DMS 273 (cell line): Measurements from ENCODE around the gene PTPRS.

Experiments
- DNase-seq: peaks from one replicate; lab custom pipeline; 2025; ENCODE audit not compliant: unreplicated experiment; lab: John Stamatoyannopoulos, UW

The PTPRS gene

DNA sequence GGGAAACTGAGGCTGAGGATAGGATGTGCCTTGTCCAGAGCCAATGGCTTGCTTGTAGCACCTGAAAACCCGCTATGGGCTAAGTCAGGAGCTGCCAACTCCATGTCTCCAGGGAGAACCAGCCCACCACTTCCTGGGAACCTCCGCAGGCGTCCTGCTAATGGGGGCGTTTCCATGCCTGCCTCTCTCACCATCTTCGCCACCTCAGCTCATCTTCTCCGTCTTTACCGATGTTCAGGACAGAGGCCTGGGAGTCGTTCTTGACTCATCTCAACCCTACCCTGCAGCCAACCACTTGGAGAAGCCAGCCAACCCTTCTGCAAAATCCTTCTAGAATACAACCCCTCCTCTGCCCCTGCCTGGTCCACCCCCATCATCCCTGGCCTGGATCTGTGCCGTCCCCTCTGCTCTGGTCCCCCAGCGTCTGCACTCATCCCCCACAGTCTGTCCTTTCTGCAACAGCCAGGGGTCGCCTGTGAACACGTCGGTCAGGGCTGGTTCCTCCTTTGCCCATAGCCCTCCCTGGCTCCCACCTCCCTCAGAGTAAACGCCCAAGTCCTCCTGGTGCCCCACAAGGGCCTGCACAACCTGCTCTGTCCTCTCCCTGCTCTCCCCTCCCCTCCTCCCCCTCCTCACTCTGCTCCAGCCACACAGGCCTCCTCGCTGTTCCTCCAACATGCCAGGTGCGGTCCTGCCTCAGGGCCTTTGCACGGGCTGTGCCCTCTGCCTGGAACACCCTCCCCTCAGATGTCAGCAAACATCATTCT is 31.0 kb downstream of the PTPRS start:
- peak; percentile 73 for DNase-seq

DNA sequence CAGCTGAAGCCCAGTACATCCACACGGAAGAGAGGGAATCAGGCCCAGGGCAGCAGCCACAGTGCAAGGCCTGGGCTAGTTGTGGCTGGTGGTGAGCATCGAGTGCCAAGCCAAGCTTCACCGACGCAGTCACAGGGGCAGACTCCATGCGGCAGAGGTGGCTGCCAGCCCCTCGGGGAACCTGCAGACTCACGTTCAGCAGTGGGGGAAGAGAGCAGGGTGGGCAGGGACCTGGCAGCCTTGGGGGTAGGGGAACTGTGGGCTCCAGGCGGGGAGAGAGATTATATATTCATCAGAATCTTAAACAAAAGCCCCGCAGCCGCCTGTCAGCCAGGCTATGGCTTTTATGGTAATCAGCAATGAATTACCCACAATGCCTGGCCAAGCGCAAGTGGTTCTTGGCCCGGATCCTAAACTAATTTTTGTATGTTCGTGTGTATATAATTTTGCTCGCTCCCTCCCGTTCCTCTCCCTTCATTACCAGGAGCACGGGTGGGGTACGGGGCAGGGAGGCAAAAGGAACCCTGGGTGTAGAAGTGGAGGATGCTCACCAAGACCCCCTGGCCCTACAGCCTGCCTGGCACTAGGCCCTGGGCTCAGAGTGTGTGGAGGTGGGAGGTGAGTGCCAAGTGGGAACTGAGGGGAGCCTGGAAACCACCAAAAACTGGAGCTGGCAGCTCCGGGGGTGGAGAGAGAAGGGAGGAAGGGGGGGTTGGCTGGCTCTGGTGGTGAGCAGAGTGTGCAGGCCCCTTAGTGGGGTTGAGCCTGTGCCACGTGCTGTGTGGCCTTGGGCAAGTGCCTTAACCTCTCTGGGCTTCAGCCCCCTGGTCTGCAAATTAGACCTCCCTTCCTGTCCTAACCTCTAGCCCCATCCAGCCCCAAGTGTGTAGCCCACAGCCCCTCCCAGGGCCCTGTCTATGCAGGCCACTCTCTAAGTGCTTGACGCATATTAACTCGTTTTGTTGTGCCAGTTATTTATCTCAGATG is 31.9 kb downstream of the PTPRS start:
- DNase-seq = peak; percentile 94

DNA sequence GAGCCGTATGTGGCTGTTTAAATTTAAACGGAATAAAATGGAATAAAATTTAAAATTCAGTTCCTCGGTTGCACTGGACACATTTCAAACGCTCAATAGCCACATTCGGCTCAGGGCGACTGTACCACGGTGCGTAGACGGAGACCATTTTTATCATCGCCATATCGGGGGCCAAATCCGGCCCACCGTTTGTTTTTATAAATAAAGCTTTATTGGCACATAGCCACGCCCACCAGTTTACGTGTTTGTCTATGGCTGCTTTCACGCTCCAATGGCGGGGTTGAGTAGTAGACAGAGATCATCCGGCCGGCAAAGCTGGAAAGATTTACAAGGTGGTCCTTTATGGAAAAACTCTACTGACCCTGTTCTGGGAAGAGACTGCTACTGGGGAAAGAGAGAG is 33.0 kb downstream of the PTPRS start:
- DNase-seq = no peak

DNA sequence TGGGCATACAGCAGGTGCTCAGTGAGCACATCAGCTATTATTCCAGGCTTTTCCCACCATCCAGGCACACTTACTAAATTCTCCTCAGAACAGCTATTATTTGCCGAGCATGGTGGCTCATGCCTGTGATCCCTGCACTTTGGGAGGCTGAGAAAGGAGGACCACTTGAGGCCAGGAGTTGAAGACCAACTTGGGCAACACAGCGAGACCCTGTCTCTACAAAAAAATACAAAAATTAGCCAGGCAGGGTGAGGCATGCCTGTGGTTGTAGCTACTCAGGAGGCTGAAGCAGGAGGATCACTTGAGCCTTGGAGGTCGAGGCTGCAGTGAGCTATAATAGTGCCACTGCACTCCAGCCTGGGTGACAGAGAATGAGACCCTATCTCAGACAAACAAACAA is 35.4 kb downstream of the PTPRS start:
- DNase-seq = no peak

DNA sequence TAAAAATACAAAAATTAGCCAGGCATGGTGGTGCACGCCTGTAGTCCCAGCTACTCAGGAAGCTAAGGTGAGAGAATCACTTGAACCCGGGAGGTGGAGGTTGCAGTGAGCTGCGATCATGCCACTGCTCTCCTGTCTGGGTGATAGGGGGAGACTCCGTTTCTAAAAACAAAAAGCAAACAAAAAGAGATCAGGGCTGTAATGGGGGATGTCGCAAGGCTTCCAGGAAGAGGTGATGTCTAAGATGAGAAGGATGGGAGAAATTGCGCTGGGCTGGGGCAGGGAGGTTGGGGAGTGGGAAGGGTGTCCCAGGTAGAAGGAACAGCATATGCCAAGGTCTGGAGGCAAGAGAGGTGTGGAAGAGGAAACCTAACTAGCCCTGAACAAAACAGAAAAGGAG is 36.1 kb downstream of the PTPRS start:
- DNase-seq = no peak

DNA sequence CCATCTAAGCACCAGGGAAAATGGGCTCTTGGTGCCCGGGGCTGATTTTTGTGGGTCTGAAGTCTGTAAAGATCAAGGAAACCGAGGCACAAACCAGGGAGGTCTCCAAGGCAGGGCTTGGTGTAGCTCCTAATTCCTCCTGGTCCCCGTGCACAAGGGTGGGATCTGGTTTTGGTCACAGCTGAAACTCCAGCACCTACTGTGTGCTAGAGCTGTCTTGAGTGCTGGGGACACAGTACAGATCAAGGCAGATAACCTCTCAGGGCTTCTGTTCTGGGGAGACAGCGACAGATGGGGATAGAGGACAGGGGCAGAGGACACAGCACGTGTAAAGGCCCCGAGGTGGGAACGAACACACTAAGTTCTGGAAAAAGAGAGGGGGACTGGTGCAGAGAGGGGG is 37.4 kb downstream of the PTPRS start:
- DNase-seq = no peak

DNA sequence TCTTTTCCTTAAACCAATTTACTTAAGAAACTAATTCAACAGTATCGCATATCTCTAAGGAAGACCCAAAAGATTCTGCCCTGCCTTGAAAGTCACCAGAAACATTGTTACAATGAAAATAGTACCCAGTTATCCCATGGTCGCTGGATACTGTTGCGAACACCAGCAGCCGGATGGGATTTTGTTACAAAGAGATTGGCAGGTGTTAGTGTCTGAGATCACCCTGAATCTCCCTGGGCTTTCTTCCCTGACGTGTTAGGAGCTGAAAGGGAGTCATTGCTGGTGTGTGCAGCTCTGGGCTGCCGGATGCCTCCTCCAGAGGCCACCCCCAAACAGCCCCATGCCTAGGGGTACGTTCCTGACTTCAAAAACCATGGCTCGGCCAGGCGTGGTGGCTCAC is 38.2 kb downstream of the PTPRS start:
- peak; percentile 44 for DNase-seq

DNA sequence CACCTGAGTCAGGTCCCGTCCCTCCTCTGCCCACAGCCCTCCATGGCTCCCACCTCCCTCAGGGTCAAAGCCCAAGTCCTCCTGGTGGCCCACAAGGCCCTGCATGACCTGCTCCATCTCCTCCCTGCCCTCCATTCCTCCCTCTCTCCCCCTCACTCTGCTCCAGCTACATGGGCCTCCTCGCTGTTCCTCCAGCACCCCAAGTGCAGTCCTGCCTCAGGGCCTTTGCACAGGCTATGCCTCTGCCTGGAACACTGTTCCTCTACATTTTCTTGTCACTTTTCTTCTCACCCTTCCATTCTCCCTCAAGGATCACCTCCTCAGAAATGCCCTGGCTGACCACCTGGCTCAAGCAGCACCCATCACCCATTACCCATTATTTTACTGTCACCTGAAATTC is 41.5 kb downstream of the PTPRS start:
- no peak for DNase-seq

DNA sequence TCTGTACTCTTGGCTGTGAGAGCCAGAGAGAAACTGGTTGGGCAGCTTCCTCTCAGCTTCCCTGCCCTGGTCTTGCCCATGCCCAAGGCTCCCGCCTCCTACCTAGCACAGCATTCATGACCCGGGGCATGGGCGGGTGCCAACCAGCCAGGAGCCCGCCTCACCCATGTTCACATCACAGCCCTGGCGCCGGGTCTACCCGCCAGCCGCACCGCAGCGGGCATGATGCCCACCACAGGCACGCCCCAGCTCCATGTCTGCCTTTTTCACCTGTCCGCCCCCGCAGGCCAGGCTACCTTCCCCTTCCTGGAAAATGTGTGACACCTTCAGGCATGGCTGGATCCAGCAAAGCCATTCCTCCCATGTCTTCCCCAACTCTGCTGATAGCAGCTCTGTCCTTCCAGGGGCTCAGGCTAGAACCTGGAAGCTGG is 42.1 kb downstream of the PTPRS start:
- DNase-seq = no peak

DNA sequence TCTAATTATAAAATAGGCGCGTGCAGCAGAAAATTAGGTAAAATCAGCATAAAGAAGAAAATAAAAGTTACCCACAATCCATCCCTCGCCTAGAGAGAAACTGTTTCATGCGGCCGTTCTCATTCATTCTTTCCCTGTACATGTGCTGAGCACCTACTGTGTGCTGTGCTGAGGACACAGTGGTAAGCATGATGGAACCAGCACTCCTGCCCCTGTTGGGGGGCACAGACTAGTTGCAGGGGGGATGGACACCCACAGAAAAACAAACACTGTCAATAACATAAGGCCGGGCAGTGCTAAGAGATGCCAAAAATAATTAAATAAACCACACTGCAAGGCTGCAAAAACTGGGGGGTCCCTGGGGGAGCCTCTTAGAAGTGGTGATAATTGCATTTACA is 43.3 kb downstream of the PTPRS start:
- no peak for DNase-seq

DNA sequence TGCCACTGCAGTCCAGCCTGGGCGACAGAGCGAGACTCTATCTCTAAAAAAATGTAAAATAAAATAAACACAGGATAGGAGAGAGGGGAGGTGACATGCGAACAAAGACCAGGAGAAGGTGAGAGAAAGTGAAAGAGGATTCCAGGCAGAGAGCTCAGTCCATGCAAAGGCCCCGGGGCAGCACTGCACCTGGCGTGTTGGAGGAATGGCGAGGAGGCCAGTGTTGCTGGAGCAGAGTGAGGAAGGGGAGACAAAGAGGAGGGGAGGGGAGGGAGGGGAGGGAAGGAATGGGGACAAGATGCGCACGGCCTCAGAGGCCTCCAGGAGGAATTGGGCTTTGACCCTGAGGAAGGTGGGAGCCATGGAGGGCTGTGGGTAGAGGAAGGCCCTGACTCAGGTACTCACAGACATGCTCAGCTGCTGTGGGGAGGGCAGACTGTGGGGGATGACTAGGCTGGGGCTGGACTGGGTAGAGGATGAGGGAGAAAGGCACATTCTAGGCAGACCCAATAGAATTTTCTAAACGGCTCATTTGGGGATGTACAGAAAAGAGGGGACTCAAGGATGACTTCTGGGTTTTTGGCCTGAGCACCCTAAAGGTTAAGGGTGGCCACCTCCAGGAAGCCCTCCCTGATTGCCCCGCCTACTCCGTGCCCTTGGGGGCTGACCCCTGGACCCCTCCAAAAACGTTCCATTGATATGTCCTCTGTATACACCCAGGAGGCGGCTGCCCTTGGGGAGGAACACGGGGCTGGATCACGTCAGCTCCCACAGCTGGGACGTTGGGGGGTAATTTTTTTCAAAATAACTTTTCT is 43.9 kb downstream of the PTPRS start:
- DNase-seq = no peak

DNA sequence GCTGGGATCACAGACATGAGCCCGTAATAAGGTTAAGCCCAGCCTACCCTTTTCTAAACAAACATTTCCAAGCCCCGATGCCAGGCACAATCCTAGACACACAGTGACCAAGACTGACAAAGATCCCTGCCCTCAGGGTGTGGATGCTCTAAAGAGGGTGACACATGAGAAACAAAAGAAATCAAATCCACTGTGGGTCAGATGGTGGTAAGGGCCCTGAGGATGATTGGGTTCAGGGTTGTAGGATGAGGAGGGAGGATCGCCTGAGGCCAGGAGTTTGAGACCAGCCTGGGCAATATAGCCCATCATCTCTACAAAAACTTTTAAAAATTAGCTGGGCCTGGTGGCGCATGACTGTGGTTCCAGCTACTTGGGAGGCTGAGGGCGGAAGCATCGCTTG is 44.6 kb downstream of the PTPRS start:
- no peak for DNase-seq

DNA sequence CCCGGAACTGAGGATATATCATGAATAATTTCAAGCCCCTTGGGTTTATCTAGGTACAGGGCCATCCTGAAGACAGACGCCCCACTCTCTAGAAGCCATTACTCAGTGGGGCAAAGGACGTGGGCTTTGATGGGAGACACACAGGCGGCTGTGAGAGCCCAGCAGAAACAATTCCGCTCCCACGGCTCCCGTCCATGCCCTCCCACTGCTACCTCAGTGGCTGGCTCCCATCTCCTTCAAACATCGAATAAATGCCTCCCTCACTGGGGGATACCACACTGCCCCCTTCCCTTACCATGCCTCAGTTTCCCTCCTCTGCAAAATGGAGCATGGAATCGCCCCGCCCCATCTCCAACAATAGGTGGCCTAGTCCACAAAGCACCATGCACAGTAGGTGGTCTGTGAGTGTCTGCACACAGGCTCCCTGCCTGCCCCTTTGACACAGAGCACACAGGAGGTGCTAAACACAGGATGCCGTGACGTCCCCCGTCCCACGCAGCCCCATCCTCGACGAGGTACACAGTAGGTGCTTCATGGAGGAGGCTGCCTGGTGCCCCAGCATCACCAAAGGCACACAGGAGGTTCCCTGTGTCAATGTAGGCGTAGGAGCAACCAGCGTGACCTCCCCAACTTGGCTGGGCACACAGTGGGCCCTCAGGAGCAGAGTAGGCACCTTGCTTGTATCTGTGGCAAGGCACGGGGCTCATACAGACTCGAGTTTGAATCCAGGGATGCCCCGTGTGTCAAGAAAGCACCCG is 46.0 kb downstream of the PTPRS start:
- DNase-seq = no peak

DNA sequence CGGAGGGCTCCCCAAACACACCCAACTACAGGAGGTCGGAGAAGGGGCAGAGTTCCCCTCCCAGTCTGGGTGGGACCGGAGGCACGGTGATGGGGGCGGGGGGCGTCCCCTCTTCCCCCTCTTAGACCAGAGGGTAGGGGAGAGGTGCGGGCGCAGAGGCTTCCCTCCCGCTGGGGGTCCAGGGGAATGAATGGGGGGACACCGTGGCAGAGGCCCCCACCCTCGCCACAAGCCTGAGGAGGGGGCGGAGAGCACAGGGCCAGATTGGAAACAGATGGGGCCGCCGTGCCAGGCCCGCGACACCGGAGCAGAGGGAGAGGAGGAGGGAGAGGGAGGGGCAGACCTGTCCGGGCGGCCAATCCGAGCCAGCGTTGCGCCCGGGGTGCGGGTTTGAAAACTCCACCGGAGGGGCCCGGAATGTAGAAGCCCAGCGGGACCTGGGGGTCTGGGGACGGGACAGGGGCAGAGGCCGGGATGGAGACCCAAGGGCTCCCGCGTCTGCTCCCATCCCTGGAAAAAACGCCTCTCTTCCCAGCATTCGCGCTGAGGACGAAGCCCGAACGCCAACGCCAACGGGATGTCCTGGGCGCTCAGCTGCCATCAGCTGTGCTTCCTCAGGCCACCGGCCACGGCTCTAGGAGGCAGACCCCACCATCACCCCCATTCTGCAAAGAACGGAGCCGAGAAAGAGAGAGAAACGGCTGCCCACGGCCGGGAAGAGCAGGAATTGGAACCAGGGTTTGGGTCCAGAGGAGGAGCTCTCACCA is 46.8 kb downstream of the PTPRS start:
- DNase-seq = peak; percentile 90

DNA sequence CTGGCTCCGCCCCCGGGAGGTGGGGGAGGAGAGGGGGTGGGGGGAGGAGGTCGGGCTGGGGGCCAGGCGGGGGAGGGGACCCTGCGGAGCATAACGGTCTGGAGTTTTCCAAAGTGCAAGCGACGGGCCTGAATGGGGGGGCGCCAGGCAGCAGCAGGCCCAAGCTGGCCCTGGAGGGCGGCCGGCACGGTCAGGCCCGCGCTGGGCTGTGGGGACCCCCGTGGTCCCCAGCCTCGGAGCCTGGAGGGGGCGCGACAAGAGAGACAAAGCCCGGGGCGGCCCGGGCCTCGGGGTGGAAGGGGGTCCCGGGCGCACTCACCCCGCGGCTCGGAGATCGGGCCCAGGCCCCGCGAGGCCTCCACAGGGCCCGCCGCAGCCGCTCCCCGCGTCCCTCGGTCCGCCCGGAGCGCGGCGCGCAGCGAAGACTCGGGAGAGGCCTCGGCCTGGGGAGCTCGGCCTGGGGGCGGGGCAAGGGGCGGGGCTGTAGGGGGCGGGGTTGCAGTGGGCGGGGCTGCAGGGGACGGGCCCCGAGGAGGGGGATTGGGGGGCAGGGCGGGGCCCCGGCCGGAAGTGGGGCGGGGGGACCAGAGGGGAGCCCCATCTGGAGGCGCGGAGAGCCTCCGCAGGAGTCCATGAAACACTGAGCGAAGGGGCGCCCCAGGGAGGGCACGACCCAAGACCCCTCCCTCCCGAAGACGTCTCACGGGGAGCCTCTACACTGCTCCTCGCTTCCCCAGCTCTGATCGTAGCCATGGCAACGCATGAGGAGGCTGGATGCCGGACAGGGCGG is 47.6 kb downstream of the PTPRS start:
- peak; percentile 93 for DNase-seq

DNA sequence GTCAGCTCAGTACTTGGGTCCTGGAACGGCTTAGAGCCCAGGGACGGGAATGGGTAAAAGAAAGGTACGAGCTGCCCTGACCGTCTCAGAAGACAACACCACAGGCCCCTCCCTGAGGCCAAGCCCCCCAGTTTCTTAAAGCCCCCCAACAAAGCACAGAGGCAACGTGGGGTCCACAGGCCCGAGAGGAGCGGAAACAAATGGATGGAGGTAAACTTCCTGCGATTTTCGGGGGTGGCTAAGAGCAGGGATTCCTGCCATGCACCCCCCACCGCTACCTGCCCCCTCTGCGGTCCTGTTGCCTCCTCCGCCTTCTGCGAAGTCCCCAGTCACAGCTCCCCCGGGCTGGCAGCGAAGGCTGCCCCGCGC is 48.2 kb downstream of the PTPRS start:
- no peak for DNase-seq

DNA sequence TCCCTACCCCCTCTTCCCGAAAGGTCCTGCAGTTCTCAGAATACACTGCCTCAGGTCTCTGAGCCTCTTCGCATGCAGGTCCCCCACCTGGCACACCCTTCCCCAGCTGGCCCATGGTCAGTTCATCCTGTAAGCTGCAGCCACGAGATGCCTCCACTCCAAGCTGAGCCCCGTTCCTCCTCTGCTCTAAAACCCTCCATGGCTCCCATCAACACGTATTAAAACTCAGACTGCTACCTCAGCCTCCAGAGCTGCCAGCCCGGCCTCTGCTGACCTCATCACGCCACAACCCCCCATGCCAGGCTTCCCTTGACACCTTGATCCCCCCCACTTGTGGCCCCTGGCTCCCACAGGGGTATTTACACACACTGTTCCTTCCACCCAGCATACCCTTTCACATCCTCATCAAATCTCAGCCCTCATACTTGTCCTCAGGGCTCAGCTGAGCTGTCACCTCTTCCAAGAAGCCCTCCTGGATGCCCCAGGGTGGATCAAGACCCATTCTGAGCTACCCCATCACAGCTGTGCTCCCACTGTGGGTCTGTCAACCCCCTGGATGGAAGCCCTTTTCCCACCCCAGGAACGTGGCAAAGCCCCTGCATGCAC is 48.9 kb downstream of the PTPRS start:
- DNase-seq = no peak
